Endodermal cell (in vitro differentiated cells): Measurements from ENCODE around the gene HELQ. TPM values are rescaled to one million over a fixed set of nuclear protein-coding genes. Genes with fewer than 3 reads are reported as not detected.

Experiments used
- DNase-seq: peaks from one replicate; pipeline ENCODE4 v3.0.0-alpha.2; 2017
- H3K27ac ChIP-seq: 2 replicates; pipeline ENCODE4 v1.5.1; 2013; ENCODE audit warnings: mild to moderate bottlenecking, low read depth, low read length, moderate library complexity
- H3K27me3 ChIP-seq: 2 replicates; pipeline ENCODE4 v1.6.1; 2013; ENCODE audit warnings: mild to moderate bottlenecking, low read length, moderate library complexity; ENCODE audit not compliant: insufficient read depth, control insufficient read depth, poor library complexity, severe bottlenecking
- H3K36me3 ChIP-seq: 2 replicates; pipeline ENCODE4 v1.7.0; 2013; ENCODE audit warnings: mild to moderate bottlenecking, low read length, moderate library complexity; ENCODE audit not compliant: control insufficient read depth, insufficient read depth
- H3K4me1 ChIP-seq: one replicate; pipeline ENCODE4 v1.7.0; 2013; ENCODE audit warnings: low read length; ENCODE audit not compliant: control insufficient read depth, insufficient read depth
- H3K4me3 ChIP-seq: 2 replicates; pipeline ENCODE4 v1.5.1; 2013; ENCODE audit warnings: mild to moderate bottlenecking, low read length, moderate library complexity
- H3K9ac ChIP-seq: 2 replicates; pipeline ENCODE4 v1.6.1; 2013; ENCODE audit warnings: mild to moderate bottlenecking, low read length, moderate library complexity; ENCODE audit not compliant: poor library complexity, severe bottlenecking; ENCODE audit errors: extremely low read depth
- H3K9me3 ChIP-seq: 2 replicates; pipeline ENCODE4 v1.6.1; 2013; ENCODE audit warnings: mild to moderate bottlenecking, low read length, moderate library complexity; ENCODE audit not compliant: control insufficient read depth
- H3K27ac Mint-ChIP-seq: 2 replicates; pipeline ENCODE4 v1.8.0; 2020; ENCODE audit warnings: mixed read lengths
- H3K27me3 Mint-ChIP-seq: 2 replicates; pipeline ENCODE4 v1.8.0; 2021; ENCODE audit warnings: mild to moderate bottlenecking, mixed read lengths; ENCODE audit not compliant: insufficient read depth
- H3K36me3 Mint-ChIP-seq: 2 replicates; pipeline ENCODE4 v1.8.0; 2020; ENCODE audit warnings: low read depth, mixed read lengths
- H3K4me1 Mint-ChIP-seq: 2 replicates; pipeline ENCODE4 v1.8.0; 2020; ENCODE audit warnings: mixed read lengths
- H3K4me3 Mint-ChIP-seq: 2 replicates; pipeline ENCODE4 v1.8.0; 2020; ENCODE audit warnings: mild to moderate bottlenecking, moderate library complexity, mixed read lengths
- H3K9me3 Mint-ChIP-seq: 2 replicates; pipeline ENCODE4 v1.8.0; 2020; ENCODE audit warnings: mild to moderate bottlenecking, mixed read lengths
- WGBS, 2 experiments: methylation state at CpG; one replicate each; pipeline versions ENCODE4 v1.1.5 to v1.1.7; 2013; ENCODE audit warnings: missing lambda C conversion rate in 2 of 2, mixed read lengths in 1 of 2; ENCODE audit not compliant: insufficient coverage in 1 of 2, insufficient read length in 1 of 2; 5-methylcytosine and 5-hydroxymethylcytosine counted together
- total RNA-seq, 2 donors: library from RNA; stranded (reverse); fragmentation: NEBNext Ultra II Directional in 1 of 2; extraction: Animal tissue kit (Norgen Biotek cat#: 25700) in 1 of 2; gene quantifications; 2 replicates in 1 of 2; 3 replicates in 1 of 2; pipeline ENCODE4 v1.2.1, GENCODE V29; 2021
- TF ChIP-seq, protein P1 (sequence below): fragments of 200-600 bp; sonication (generic); conservative IDR thresholded peaks from 2 replicates; pipeline ENCODE4 v1.5.0; 2021; ENCODE audit warnings: antibody characterized with exemption, mild to moderate bottlenecking

Gene HELQ
- total RNA-seq, 2 donors from 2014 or later, result 13.8 to 14.5 TPM

DNA sequence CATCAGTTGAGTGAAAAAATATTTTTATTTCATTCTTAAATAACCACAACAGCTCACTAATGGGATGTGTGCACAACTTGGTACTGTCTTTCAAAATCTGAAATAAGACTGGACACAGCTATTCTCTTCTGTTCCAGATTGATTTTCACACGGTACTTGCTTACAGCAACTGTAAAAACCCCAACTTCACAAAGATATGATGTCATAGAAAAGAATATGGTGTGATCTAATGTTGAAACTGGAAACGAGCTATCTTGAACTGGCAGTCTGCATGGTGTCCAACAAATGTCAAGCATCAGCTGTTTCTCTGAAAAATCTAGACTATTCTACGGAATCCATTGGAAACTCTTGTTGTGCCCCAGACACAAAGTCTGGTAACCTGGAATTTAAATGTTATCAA is 14.7 kb downstream of the HELQ start:
- Histone ChIP-seq H3K27me3 (no peaks in the 10 kb centered on the region), H3K9me3 (no peaks in the 10 kb centered on the region), H3K4me1 (no peaks in the 10 kb centered on the region), H3K9ac (no peak overlapping the region), H3K36me3 (peaks cover 11% of the 10 kb centered on the region), H3K4me3 (no peak overlapping the region), H3K27ac (no peak overlapping the region)
- Mint-ChIP-seq H3K27ac (no peak overlapping the region), H3K4me3 (no peak overlapping the region), H3K36me3 (peaks cover 2% of the 10 kb centered on the region), H3K27me3 (no peaks in the 10 kb centered on the region), H3K9me3 (no peaks in the 10 kb centered on the region), H3K4me1 (no peaks in the 10 kb centered on the region)
- 92 to 100% methylated on average over 1 to 3 of the region's 3 CpGs for WGBS, 2 experiments
- no peak for DNase-seq
- TF ChIP-seq, protein P1, sequence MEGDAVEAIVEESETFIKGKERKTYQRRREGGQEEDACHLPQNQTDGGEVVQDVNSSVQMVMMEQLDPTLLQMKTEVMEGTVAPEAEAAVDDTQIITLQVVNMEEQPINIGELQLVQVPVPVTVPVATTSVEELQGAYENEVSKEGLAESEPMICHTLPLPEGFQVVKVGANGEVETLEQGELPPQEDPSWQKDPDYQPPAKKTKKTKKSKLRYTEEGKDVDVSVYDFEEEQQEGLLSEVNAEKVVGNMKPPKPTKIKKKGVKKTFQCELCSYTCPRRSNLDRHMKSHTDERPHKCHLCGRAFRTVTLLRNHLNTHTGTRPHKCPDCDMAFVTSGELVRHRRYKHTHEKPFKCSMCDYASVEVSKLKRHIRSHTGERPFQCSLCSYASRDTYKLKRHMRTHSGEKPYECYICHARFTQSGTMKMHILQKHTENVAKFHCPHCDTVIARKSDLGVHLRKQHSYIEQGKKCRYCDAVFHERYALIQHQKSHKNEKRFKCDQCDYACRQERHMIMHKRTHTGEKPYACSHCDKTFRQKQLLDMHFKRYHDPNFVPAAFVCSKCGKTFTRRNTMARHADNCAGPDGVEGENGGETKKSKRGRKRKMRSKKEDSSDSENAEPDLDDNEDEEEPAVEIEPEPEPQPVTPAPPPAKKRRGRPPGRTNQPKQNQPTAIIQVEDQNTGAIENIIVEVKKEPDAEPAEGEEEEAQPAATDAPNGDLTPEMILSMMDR, result no peak

DNA sequence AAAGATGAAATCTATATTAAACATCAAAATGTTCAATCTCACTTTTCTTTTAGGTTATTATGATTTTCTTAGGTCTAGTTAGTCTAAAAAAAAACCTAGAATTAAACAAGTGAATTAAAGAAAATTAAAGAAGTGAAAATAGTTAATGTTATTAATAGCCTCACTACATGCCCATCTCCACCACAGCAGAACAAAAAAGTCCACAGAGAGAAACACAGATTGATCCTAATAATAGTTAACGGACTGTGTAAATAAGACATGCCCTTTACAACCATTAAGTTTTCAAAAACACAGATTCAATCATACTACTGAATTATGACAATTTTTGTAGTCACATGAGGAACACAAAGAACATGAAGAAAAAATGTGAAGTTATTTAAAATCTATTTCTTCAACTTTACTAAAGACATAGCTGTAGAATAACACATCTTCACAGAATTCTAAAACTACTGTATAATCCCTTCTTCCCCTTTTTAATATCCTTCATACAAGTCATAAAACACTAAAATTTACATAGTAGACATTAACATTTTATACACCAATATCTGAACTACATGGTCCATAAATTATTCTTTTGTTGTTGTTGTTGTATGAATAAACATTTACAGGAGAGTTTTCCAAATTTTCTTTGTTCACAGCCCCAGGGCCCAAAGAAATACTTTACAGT is 15.3 kb downstream of the HELQ start:
- Mint-ChIP-seq H3K9me3 (no peaks in the 10 kb centered on the region), H3K4me1 (no peaks in the 10 kb centered on the region), H3K36me3 (peaks cover 2% of the 10 kb centered on the region), H3K27ac (no peak overlapping the region), H3K4me3 (no peak overlapping the region), H3K27me3 (no peaks in the 10 kb centered on the region)
- no peak for DNase-seq
- Histone ChIP-seq H3K36me3 (peaks cover 11% of the 10 kb centered on the region), H3K9ac (no peak overlapping the region), H3K4me3 (no peak overlapping the region), H3K27me3 (no peaks in the 10 kb centered on the region), H3K27ac (no peak overlapping the region), H3K4me1 (no peaks in the 10 kb centered on the region), H3K9me3 (no peaks in the 10 kb centered on the region)
- 93% methylated on average over 1 of the region's 1 CpG; no CpG with 5 or more reads in 1 of the 2 experiments for WGBS, 2 experiments
- TF ChIP-seq, protein P1, result no peak

DNA sequence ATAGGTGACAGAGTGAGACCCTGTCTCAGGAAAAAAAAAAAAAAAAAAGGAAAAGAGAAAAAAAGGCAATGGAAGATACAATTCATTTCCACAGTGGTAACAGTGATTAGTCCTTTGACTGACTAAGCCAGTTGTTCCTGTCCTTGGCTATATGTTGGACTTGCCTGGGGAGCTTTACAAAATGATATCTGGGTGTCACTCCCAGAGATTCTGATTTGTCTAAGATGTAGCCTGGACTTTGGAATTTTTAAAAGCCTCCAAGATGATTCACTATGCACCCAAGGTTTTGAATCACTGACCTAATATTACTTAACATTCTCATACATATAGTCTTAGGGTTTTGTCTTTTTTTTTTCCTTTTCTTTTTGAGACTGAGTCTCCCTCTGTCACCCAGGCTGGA is 16.9 kb downstream of the HELQ start:
- Mint-ChIP-seq H3K9me3 (no peaks in the 10 kb centered on the region), H3K27me3 (no peaks in the 10 kb centered on the region), H3K27ac (no peak overlapping the region), H3K4me1 (no peaks in the 10 kb centered on the region), H3K36me3 (peaks cover 2% of the 10 kb centered on the region), H3K4me3 (no peak overlapping the region)
- Histone ChIP-seq H3K27ac (no peak overlapping the region), H3K36me3 (peaks cover 11% of the 10 kb centered on the region), H3K27me3 (no peaks in the 10 kb centered on the region), H3K4me1 (no peaks in the 10 kb centered on the region), H3K9ac (no peak overlapping the region), H3K9me3 (no peaks in the 10 kb centered on the region), H3K4me3 (no peak overlapping the region)
- TF ChIP-seq, protein P1, result no peak
- DNase-seq, result no peak
